Vagina (tissue), 2 donors: ENCODE results near the gene GPR31. TPM values are rescaled to one million over a fixed set of nuclear protein-coding genes. Genes with fewer than 3 reads are reported as not detected.

ENCODE experiments used
- DNase-seq, 2 donors: peaks; one replicate each; pipeline ENCODE4 v3.0.0-alpha.2; 2017; ENCODE audit errors: extremely low spot score in 2 of 2
- H3K27ac ChIP-seq: fragments of 200-600 bp; sonication (generic); one replicate; pipeline ENCODE4 v1.5.1; 2019
- H3K27me3 ChIP-seq: fragments of 200-600 bp; sonication (generic); one replicate; pipeline ENCODE4 v1.5.1; 2019
- H3K36me3 ChIP-seq, 2 donors: fragments of 200-600 bp; sonication (generic); one replicate each; pipeline ENCODE4 v1.5.1; 2017 to 2019
- H3K4me1 ChIP-seq: fragments of 200-600 bp; sonication (generic); one replicate; pipeline ENCODE4 v1.5.1; 2019
- H3K4me3 ChIP-seq, 2 donors: fragments of 200-600 bp; sonication (generic); 1 replicate in 1 of 2; 2 replicates in 1 of 2; pipeline ENCODE4 v1.5.1; 2016 to 2019
- H3K9me3 ChIP-seq: fragments of 200-600 bp; sonication (generic); one replicate; pipeline ENCODE4 v1.5.1; 2019
- POLR2A ChIP-seq, 2 donors: fragments of 450-650 bp; IDR thresholded peaks; one replicate each; pipeline ENCODE4 v1.6.1; 2017; ENCODE audit warnings: antibody characterized with exemption in 2 of 2, mild to moderate bottlenecking in 2 of 2, moderate library complexity in 2 of 2
- POLR2AphosphoS5 ChIP-seq, 2 donors: sonication (generic); formaldehyde crosslinking; IDR thresholded peaks; one replicate each; pipeline ENCODE4 v1.9.0; 2017; ENCODE audit warnings: antibody characterized with exemption in 2 of 2, mild to moderate bottlenecking in 2 of 2, low read depth in 1 of 2; ENCODE audit not compliant: insufficient read depth in 1 of 2
- intact Hi-C: fragments of 100-400 bp; cut with DNase I; formaldehyde crosslinking; loops from one replicate; pipeline ENCODE4 v1.15.1; 2023
- total RNA-seq: library from RNA; depleted of rRNA; stranded (reverse); fragments of >200 nt; gene quantifications from one replicate; pipeline ENCODE4 v1.2.3, GENCODE V29; 2016
- TF ChIP-seq, protein P1 (sequence below), 3 experiments: fragments of 450-650 bp in 2 of 3; fragments of 200-600 bp in 1 of 3; sonication (generic) in 1 of 3; IDR thresholded peaks; one replicate each; pipeline ENCODE4 v1.5.1; 2017 to 2019; ENCODE audit warnings: antibody characterized with exemption in 3 of 3, mild to moderate bottlenecking in 2 of 3, moderate library complexity in 2 of 3

GPR31 gene
- total RNA-seq, 1 donor from 2014 or later: not detected

DNA sequence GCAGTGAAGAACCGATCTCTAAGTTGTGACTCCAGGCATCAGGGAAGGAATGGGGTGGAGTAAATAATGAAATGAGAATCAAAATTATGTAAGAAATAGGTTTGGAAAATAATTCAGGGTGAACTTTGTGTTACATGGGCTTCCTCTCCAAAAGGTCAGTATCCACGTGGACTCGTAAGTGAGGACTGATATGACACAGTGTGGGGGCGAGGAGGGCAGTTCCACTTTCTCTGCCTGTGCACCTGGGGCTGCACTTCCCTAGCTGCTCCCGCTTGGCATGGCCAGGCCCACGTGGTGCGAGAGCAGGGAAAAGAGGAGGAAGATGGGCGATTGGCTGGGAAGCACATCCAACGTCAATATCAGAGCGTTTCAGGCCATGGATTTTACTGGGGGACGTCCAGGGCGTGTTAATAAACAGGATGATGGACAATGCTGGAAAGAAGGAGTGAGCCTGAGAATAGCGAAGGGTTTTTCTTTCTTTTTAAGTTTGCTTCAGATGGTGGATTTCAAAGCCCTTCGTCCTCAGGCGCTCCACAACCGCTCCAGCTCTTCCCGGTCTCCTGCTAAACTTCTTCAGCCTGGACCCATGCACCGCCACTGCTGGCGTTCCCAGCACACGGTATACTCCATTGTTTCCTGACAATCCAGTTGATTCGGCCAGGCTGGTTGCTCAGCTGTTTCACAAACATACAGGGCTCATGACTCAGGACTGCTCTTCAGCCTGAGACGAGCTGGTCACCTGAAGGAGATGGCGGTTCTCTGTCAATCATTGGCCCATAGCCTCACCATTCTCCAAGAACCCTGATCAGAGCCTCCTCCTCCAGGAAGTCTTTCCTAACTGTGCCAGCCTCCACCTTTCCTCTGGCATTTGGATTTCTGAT lies 23.1 kb downstream of the GPR31 start:
- Histone ChIP-seq H3K27me3 (no peaks in the 10 kb centered on the region), H3K36me3 (no peaks in the 10 kb centered on the region), H3K27ac (no peak overlapping the region), H3K4me3 (no peak overlapping the region), H3K4me1 (no peaks in the 10 kb centered on the region), H3K9me3 (no peaks in the 10 kb centered on the region)
- intact Hi-C loops: no loop called here
- no peak for DNase-seq
- TF ChIP-seq, protein P1, sequence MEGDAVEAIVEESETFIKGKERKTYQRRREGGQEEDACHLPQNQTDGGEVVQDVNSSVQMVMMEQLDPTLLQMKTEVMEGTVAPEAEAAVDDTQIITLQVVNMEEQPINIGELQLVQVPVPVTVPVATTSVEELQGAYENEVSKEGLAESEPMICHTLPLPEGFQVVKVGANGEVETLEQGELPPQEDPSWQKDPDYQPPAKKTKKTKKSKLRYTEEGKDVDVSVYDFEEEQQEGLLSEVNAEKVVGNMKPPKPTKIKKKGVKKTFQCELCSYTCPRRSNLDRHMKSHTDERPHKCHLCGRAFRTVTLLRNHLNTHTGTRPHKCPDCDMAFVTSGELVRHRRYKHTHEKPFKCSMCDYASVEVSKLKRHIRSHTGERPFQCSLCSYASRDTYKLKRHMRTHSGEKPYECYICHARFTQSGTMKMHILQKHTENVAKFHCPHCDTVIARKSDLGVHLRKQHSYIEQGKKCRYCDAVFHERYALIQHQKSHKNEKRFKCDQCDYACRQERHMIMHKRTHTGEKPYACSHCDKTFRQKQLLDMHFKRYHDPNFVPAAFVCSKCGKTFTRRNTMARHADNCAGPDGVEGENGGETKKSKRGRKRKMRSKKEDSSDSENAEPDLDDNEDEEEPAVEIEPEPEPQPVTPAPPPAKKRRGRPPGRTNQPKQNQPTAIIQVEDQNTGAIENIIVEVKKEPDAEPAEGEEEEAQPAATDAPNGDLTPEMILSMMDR (IDR thresholded peaks at IDR 0.05): no peak

DNA sequence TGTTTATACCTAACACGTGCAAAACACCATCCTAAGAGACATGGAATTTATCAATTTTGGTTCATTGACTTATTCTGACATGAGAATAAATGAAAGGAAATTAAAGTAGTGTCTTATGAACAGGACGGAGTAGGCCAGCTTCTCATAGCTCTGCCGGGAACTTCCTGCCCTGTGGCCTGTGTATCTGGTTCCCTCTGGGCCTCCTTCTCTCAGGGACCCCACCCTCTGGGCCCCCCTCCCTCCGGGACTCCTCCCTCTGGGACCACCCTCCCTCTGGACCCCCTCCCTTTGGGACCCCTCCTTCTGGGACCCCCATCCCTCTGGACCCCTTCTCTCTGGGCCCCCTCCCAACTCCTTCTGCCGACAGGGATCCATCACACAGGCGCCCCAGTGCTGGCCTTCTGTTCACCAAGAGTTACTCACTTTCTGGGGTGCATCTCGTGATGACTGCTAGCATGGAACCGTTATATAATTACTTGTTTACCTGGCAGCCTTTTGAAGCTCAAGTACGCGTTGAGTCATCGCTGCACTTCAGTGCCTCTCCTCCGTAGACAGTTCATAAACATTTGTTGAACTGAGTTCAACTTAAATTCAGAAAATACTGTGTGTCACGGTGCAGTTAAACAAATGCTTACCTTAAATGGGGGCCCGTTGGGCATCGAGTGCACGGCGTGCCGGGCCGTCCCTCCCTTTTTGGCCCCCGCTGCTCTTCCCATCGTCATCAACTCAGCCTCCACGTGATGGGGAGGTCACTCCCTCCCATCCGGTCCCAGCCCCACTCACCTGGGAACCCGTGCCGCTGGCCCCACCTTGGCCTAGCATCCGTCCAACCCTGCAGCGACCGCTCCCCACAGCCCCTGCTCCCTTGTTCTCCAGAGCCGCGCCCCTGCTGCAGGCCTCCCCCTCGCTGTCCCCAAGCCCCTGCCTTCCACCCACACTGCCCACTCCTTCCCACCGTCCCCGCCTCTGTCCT lies 26.8 kb downstream of the GPR31 start:
- TF ChIP-seq POLR2A (IDR thresholded peaks at IDR 0.05): no peak
- TF ChIP-seq POLR2AphosphoS5 (IDR thresholded peaks at IDR 0.05; ENCODE audit: insufficient read depth in 1 of 2, low read depth in 1 of 2): no peak
- TF ChIP-seq, protein P1 (IDR thresholded peaks at IDR 0.05): no peak
- H3K36me3 ChIP-seq: no peaks in the 10 kb centered on the region
- no peaks in the 10 kb centered on the region for H3K4me1 ChIP-seq
- no peak for DNase-seq
- no peak overlapping the region for H3K4me3 ChIP-seq
- H3K27me3 ChIP-seq: no peaks in the 10 kb centered on the region
- intact Hi-C loops: no loop called here
- H3K27ac ChIP-seq: no peak overlapping the region
- no peaks in the 10 kb centered on the region for H3K9me3 ChIP-seq

DNA sequence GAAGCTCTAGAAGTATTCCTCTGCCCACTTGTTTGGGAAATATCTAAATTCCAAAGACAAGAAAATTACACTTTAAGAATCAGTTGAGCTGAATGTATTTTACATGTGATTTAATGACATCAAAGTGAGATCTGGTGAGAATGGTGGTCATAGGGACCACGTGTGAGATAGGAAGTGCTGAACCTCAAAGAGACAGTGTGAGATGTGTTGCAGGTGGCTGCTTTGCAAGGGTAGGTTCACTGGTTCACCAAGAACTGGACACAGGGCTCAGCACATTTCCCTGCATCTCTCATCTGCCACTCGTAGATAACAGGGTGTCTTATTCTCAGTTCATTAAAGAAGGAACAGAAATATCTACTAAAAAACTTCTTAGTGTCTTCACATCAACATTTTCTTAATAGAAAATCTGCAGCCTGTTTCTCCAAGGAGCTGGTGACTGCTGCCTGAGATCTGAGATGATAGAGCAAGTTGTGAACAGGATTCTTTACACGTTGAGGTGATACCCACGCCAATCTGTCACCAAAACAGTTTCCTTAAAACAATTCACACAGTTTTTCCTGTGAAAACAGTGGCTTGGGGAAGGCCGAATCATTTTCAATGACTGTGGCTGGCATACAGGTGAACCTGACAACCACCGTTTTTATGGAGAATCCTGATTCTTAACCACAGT lies 27.6 kb downstream of the GPR31 start:
- H3K27me3 ChIP-seq: no peaks in the 10 kb centered on the region
- no peak overlapping the region for H3K4me3 ChIP-seq
- no peaks in the 10 kb centered on the region for H3K4me1 ChIP-seq
- H3K27ac ChIP-seq: no peak overlapping the region
- no peaks in the 10 kb centered on the region for H3K9me3 ChIP-seq
- no peak for TF ChIP-seq POLR2A (IDR thresholded peaks at IDR 0.05)
- no peak for TF ChIP-seq POLR2AphosphoS5 (IDR thresholded peaks at IDR 0.05; ENCODE audit: insufficient read depth in 1 of 2, low read depth in 1 of 2)
- TF ChIP-seq, protein P1 (IDR thresholded peaks at IDR 0.05): no peak
- DNase-seq: no peak
- intact Hi-C loops: no loop called here
- no peaks in the 10 kb centered on the region for H3K36me3 ChIP-seq

DNA sequence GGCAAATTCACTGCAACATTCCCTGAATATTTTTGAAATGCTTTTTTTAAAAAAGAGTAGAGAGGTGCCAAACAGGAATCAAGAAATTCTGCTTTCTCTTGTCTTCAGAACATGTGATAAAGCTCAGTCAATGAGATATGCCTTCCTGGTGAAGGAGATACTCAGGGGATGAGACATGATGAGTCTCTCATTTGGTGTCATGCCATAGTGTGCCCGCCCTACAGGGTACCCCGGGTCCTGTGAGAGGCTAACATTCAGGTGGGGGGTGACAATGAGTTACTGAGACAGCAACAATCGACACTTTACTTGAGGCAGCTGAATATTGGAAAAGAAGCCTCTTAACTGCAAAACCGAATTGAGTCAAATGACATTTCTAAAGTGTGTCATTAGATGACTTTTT lies 28.2 kb downstream of the GPR31 start:
- Histone ChIP-seq H3K27me3 (no peaks in the 10 kb centered on the region), H3K27ac (no peak overlapping the region), H3K4me3 (no peak overlapping the region), H3K4me1 (no peaks in the 10 kb centered on the region), H3K36me3 (no peaks in the 10 kb centered on the region), H3K9me3 (no peaks in the 10 kb centered on the region)
- no peak for DNase-seq
- intact Hi-C loops: no loop called here
- TF ChIP-seq POLR2AphosphoS5 (IDR thresholded peaks at IDR 0.05; ENCODE audit: insufficient read depth in 1 of 2, low read depth in 1 of 2): no peak
- no peak for TF ChIP-seq POLR2A (IDR thresholded peaks at IDR 0.05)
- TF ChIP-seq, protein P1 (IDR thresholded peaks at IDR 0.05): no peak
